OCI-LY7 (cell line): ENCODE results near the gene LAMA3. TPM values are rescaled to one million over a fixed set of nuclear protein-coding genes. Genes with fewer than 3 reads are reported as not detected.

Experiments used
- BruUV-seq: library from RNA; stranded (reverse); fragments of 400-500 nt; replicated peaks from 2 replicates; lab custom pipeline; 2021; lab: Mats Ljungman, UMichigan
- CTCF ChIA-PET: fragments of 300-600 bp; sonication (Branson Sonifier 250); formaldehyde crosslinking; loops from one replicate; lab custom pipeline; 2022; ENCODE audit warnings: antibody characterized with exemption; ENCODE audit not compliant: unreplicated experiment; lab: Charles Lee
- POLR2A ChIA-PET: fragments of 300-600 bp; sonication (Branson Sonifier 250); formaldehyde crosslinking; loops from one replicate; lab custom pipeline; 2022; ENCODE audit warnings: antibody characterized with exemption; lab: Charles Lee
- DNase-seq: peaks from one replicate; pipeline ENCODE4 v3.0.0-alpha.2; 2015; ENCODE audit warnings: low spot score
- H2AFZ ChIP-seq: fragments of 200-600 bp; sonication (generic), shearing (Covaris generic); 2 replicates; pipeline ENCODE4 v1.6.1; 2014; ENCODE audit warnings: mild to moderate bottlenecking, antibody characterized with exemption, low read length, moderate library complexity
- H3K27ac ChIP-seq: fragments of 200-600 bp; sonication (generic); 2 replicates; pipeline ENCODE4 v1.5.1; 2014; ENCODE audit warnings: mixed run types, low read depth, mild to moderate bottlenecking, moderate library complexity, low read length, inconsistent platforms; ENCODE audit not compliant: poor library complexity, severe bottlenecking
- H3K36me3 ChIP-seq: fragments of 200-600 bp; sonication (generic); 2 replicates; pipeline ENCODE4 v1.6.1; 2014; ENCODE audit warnings: mild to moderate bottlenecking, antibody characterized with exemption, low read length, moderate library complexity, mixed read lengths; ENCODE audit not compliant: insufficient read depth
- H3K4me1 ChIP-seq: fragments of 200-600 bp; sonication (generic); 2 replicates; pipeline ENCODE4 v1.5.1; 2014; ENCODE audit warnings: mild to moderate bottlenecking, low read length; ENCODE audit not compliant: insufficient read depth, poor library complexity, severe bottlenecking
- H3K4me2 ChIP-seq: fragments of 200-600 bp; sonication (generic); 2 replicates; pipeline ENCODE4 v1.6.1; 2014; ENCODE audit warnings: mild to moderate bottlenecking, low read length
- H3K4me3 ChIP-seq: fragments of 200-600 bp; sonication (generic); 2 replicates; pipeline ENCODE4 v1.5.1; 2014; ENCODE audit warnings: mild to moderate bottlenecking, low read depth, low read length; ENCODE audit not compliant: poor library complexity, severe bottlenecking
- H3K79me2 ChIP-seq: fragments of 200-600 bp; sonication (generic); 2 replicates; pipeline ENCODE4 v1.6.1; 2016; ENCODE audit warnings: low read depth, mild to moderate bottlenecking, low read length, moderate library complexity, mixed read lengths; ENCODE audit not compliant: insufficient read depth
- H3K9me2 ChIP-seq: fragments of 200-600 bp; sonication (generic); 2 replicates; pipeline ENCODE4 v1.6.1; 2016; ENCODE audit warnings: mild to moderate bottlenecking, low read length, mixed read lengths; ENCODE audit not compliant: insufficient read depth
- H3K9me3 ChIP-seq: fragments of 200-600 bp; sonication (generic); 2 replicates; pipeline ENCODE4 v1.6.1; 2014; ENCODE audit warnings: mild to moderate bottlenecking, mixed run types, low read length, mixed read lengths
- H4K20me1 ChIP-seq: fragments of 200-600 bp; sonication (generic); 2 replicates; pipeline ENCODE4 v1.6.1; 2014; ENCODE audit warnings: mild to moderate bottlenecking, antibody characterized with exemption, low read length, moderate library complexity, mixed read lengths; ENCODE audit not compliant: insufficient read depth
- CTCF ChIP-seq: fragments of 200-600 bp; sonication (generic); conservative IDR thresholded peaks from 2 replicates; pipeline ENCODE4 v1.5.1; 2014; ENCODE audit warnings: mild to moderate bottlenecking, antibody characterized with exemption, low read length, moderate library complexity, mixed read lengths
- EZH2phosphoT487 ChIP-seq: fragments of 200-600 bp; sonication (generic); IDR thresholded peaks from 2 replicates; pipeline ENCODE4 v1.6.1; 2018; ENCODE audit warnings: low read depth, borderline replicate concordance, mild to moderate bottlenecking, mixed run types, antibody characterized with exemption, low read length, moderate library complexity, mixed read lengths
- intact Hi-C: fragments of 100-400 bp; cut with micrococcal nuclease; formaldehyde crosslinking; loops from one replicate; pipeline ENCODE4 v1.10.0; 2022; ENCODE audit not compliant: unreplicated experiment
- total RNA-seq, 2 experiments: library from RNA; depleted of rRNA in 1 of 2; stranded (reverse); fragments of >200 nt in 1 of 2; shearing (Covaris generic) in 1 of 2; gene quantifications; 2 replicates each; pipeline ENCODE4 v1.2.3, GENCODE V29; 2014 to 2022

LAMA3 gene
- total RNA-seq, 2 experiments from 2014 or later = 0.16 to 1.6 TPM

GRCh38 chr18:23798249-23798648 lies 109.0 kb downstream of the LAMA3 start:
- BruUV-seq = no TSS peak
- no peaks in the 10 kb centered on the region for H3K36me3 ChIP-seq
- no peak for DNase-seq

GRCh38 chr18:23798824-23799223 lies 109.6 kb downstream of the LAMA3 start:
- Histone ChIP-seq H3K4me2 (no peak overlapping the region), H3K4me3 (no peak overlapping the region), H3K27ac (no peak overlapping the region), H3K9me3 (no peaks in the 10 kb centered on the region), H3K9me2 (no peaks in the 10 kb centered on the region), H3K79me2 (no peaks in the 10 kb centered on the region), H3K36me3 (no peaks in the 10 kb centered on the region), H3K4me1 (no peaks in the 10 kb centered on the region), H2AFZ (no peak overlapping the region), H4K20me1 (no peaks in the 10 kb centered on the region)
- POLR2A ChIA-PET = interaction anchor here (0.6 kb wide), 1 partner anchor 209 kb away, joined by 3 read pairs; no protein-coding TSS in a partner anchor
- intact Hi-C loops = no loop called here
- DNase-seq = no peak
- BruUV-seq = no TSS peak
- TF ChIP-seq EZH2phosphoT487 (no peak), CTCF (no peak)
- CTCF ChIA-PET = no interaction called here

More at GRCh38 chr18:23798249-23798648, 109.0 kb downstream of the LAMA3 start:
- no peak overlapping the region for H2AFZ ChIP-seq
- no peak overlapping the region for H3K4me3 ChIP-seq
- ChIA-PET CTCF (no interaction called here), POLR2A (interaction anchor here (0.6 kb wide), 1 partner anchor 208 kb away, joined by 3 read pairs; no protein-coding TSS in a partner anchor)
- intact Hi-C loops = no loop called here
- H3K9me3 ChIP-seq = no peaks in the 10 kb centered on the region
- H4K20me1 ChIP-seq = no peaks in the 10 kb centered on the region
- H3K27ac ChIP-seq = no peak overlapping the region
- H3K4me2 ChIP-seq = no peak overlapping the region
- H3K9me2 ChIP-seq = no peaks in the 10 kb centered on the region
- H3K4me1 ChIP-seq = no peaks in the 10 kb centered on the region
- no peaks in the 10 kb centered on the region for H3K79me2 ChIP-seq
- TF ChIP-seq EZH2phosphoT487 = no peak
- no peak for TF ChIP-seq CTCF

GRCh38 chr18:23799540-23799939 lies 110.3 kb downstream of the LAMA3 start:
- Histone ChIP-seq H2AFZ (no peak overlapping the region), H3K4me2 (no peak overlapping the region), H3K27ac (no peak overlapping the region), H3K4me3 (no peak overlapping the region), H3K36me3 (no peaks in the 10 kb centered on the region), H3K9me3 (no peaks in the 10 kb centered on the region), H4K20me1 (no peaks in the 10 kb centered on the region), H3K79me2 (no peaks in the 10 kb centered on the region), H3K9me2 (no peaks in the 10 kb centered on the region), H3K4me1 (no peaks in the 10 kb centered on the region)
- ChIA-PET POLR2A (interaction anchor here (0.6 kb wide), 1 partner anchor 422 kb away, joined by 3 read pairs; no protein-coding TSS in a partner anchor), CTCF (no interaction called here)
- intact Hi-C loops = no loop called here
- TF ChIP-seq EZH2phosphoT487 = no peak
- BruUV-seq = no TSS peak
- DNase-seq = no peak
